HCT116 (cell line): ENCODE results near the gene MYADM. TPM values are rescaled to one million over a fixed set of nuclear protein-coding genes. Genes with fewer than 3 reads are reported as not detected.

Source experiments
- ATAC-seq: fragments of 200-7000 bp; cut with Tn5 transposase; 2 replicates; pipeline ENCODE4 v1.9.1; 2020; ENCODE audit warnings: mild to moderate bottlenecking, moderate library complexity
- BruUV-seq: library from RNA; stranded (reverse); fragments of 400-500 nt; replicated peaks from 2 replicates; lab custom pipeline; 2021; lab: Mats Ljungman, UMichigan
- CTCF ChIA-PET: fragments of 300-600 bp; sonication (Branson Sonifier 250); formaldehyde crosslinking; loops from one replicate; lab custom pipeline; 2021; ENCODE audit warnings: antibody characterized with exemption; lab: Charles Lee
- POLR2A ChIA-PET: fragments of 300-600, 350-600 bp; sonication (Branson Sonifier 250); formaldehyde crosslinking; loops from one replicate; lab custom pipeline; 2021; ENCODE audit warnings: antibody characterized with exemption; lab: Charles Lee
- RAD21 ChIA-PET, 2 experiments: fragments of 300-600 bp; sonication (Branson Sonifier 250); formaldehyde crosslinking; loops; one replicate each; lab custom pipeline; 2023; ENCODE audit warnings: low total read pairs in 2 of 2; ENCODE audit not compliant: uncharacterized antibody in 2 of 2, unreplicated experiment in 2 of 2, low non-redundant PET in 1 of 2; lab: Charles Lee
- DNase-seq: peaks from one replicate; pipeline ENCODE4 v3.0.0-alpha.2; 2010; ENCODE audit warnings: low read depth, low spot score
- H2AFZ ChIP-seq: fragments of 200-600 bp; shearing (Covaris generic), sonication (generic); 2 replicates; pipeline ENCODE4 v1.6.1; 2017; ENCODE audit warnings: low read depth, mixed run types, mixed read lengths, antibody characterized with exemption, low read length; ENCODE audit not compliant: poor library complexity, severe bottlenecking
- H3K27ac ChIP-seq: 2 replicates; pipeline ENCODE4 v1.5.1; 2012; ENCODE audit warnings: low read depth, low read length
- H3K27me3 ChIP-seq: fragments of 200-600 bp; sonication (generic); 2 replicates; pipeline ENCODE4 v1.6.1; 2016; ENCODE audit warnings: mixed run types, low read length, mixed read lengths; ENCODE audit not compliant: insufficient read depth
- H3K36me3 ChIP-seq, 2 experiments: fragments of 200-500 bp in 1 of 2; fragments of 200-600 bp in 1 of 2; sonication (Bioruptor generic) in 1 of 2; sonication (generic) in 1 of 2; 2 replicates each; pipeline versions ENCODE4 v1.5.1 to v1.6.1; 2014 to 2016; ENCODE audit warnings: low read length in 2 of 2, inconsistent platforms in 1 of 2, mixed read lengths in 1 of 2, mixed run types in 1 of 2; ENCODE audit not compliant: insufficient read depth in 2 of 2, control insufficient read depth in 1 of 2
- H3K4me1 ChIP-seq, 2 experiments: fragments of 200-600 bp in 1 of 2; sonication (generic) in 1 of 2; 2 replicates each; pipeline versions ENCODE4 v1.5.1 to v1.6.1; 2012 to 2017; ENCODE audit warnings: low read length in 2 of 2, inconsistent platforms in 1 of 2, mild to moderate bottlenecking in 1 of 2, mixed read lengths in 1 of 2, mixed run types in 1 of 2, moderate library complexity in 1 of 2; ENCODE audit not compliant: insufficient read depth in 2 of 2, control insufficient read depth in 1 of 2
- H3K4me2 ChIP-seq: fragments of 200-600 bp; sonication (generic); 2 replicates; pipeline ENCODE4 v1.6.1; 2017; ENCODE audit warnings: mixed run types, low read length, mixed read lengths
- H3K4me3 ChIP-seq, 2 experiments: fragments of 200-600 bp in 1 of 2; sonication (generic) in 1 of 2; replicated peaks in 1 of 2; 2 replicates each; pipeline ENCODE4 v1.5.1; 2011 to 2016; ENCODE audit warnings: low read length in 2 of 2, control low read depth in 1 of 2, low read depth in 1 of 2, mild to moderate bottlenecking in 1 of 2, mixed read lengths in 1 of 2, mixed run types in 1 of 2
- H3K79me2 ChIP-seq: fragments of 200-600 bp; sonication (generic); 2 replicates; pipeline ENCODE4 v1.6.1; 2017; ENCODE audit warnings: mild to moderate bottlenecking, mixed run types, low read length, moderate library complexity, mixed read lengths; ENCODE audit not compliant: insufficient read depth
- H3K9ac ChIP-seq: fragments of 200-600 bp; sonication (generic); 2 replicates; pipeline ENCODE4 v1.6.1; 2016; ENCODE audit warnings: low read length, mixed read lengths
- H3K9me2 ChIP-seq: fragments of 200-600 bp; sonication (generic), shearing (Covaris generic); 2 replicates; pipeline ENCODE4 v1.6.1; 2017; ENCODE audit warnings: mixed run types, mild to moderate bottlenecking, moderate library complexity; ENCODE audit not compliant: insufficient read depth
- H3K9me3 ChIP-seq, 2 experiments: fragments of 200-500 bp in 1 of 2; fragments of 200-600 bp in 1 of 2; sonication (Bioruptor generic) in 1 of 2; sonication (generic) in 1 of 2; 2 replicates each; pipeline ENCODE4 v1.6.1; 2014 to 2017; ENCODE audit warnings: low read length in 2 of 2, mixed read lengths in 2 of 2, inconsistent platforms in 1 of 2, low read depth in 1 of 2, mild to moderate bottlenecking in 1 of 2, mixed run types in 1 of 2, moderate library complexity in 1 of 2; ENCODE audit not compliant: control insufficient read depth in 1 of 2, insufficient read depth in 1 of 2
- H4K20me1 ChIP-seq: fragments of 200-600 bp; sonication (generic), shearing (Covaris generic); 2 replicates; pipeline ENCODE4 v1.6.1; 2017; ENCODE audit warnings: mixed run types, mild to moderate bottlenecking, moderate library complexity; ENCODE audit not compliant: insufficient read depth
- CBX3 ChIP-seq: IDR thresholded peaks from 2 replicates; pipeline ENCODE4 v1.6.1; 2012; ENCODE audit warnings: low read depth
- CEBPB ChIP-seq: IDR thresholded peaks from 2 replicates; pipeline ENCODE4 v1.6.1; 2012; ENCODE audit warnings: low read depth
- ELF1 ChIP-seq: IDR thresholded peaks from 2 replicates; pipeline ENCODE4 v1.6.1; 2012; ENCODE audit warnings: low read depth, borderline replicate concordance
- EZH2 ChIP-seq: fragments of 200-600 bp; sonication (generic); IDR thresholded peaks from 2 replicates; pipeline ENCODE4 v1.6.1; 2017; ENCODE audit warnings: antibody characterized with exemption, mixed run types
- FOSL1 ChIP-seq: IDR thresholded peaks from 2 replicates; pipeline ENCODE4 v1.6.1; 2012; ENCODE audit warnings: low read depth
- JUND ChIP-seq: IDR thresholded peaks from 2 replicates; pipeline ENCODE4 v1.6.1; 2012
- POLR2A ChIP-seq: IDR thresholded peaks from 2 replicates; pipeline ENCODE4 v1.7.0; 2011; ENCODE audit warnings: borderline replicate concordance; ENCODE audit not compliant: insufficient read depth, insufficient read length; ENCODE audit errors: extremely low read depth
- SIN3A ChIP-seq: IDR thresholded peaks from 2 replicates; pipeline ENCODE4 v1.6.1; 2012; ENCODE audit warnings: low read depth
- SP1 ChIP-seq: IDR thresholded peaks from 2 replicates; pipeline ENCODE4 v1.6.1; 2012; ENCODE audit warnings: low read depth
- SRF ChIP-seq: IDR thresholded peaks from 2 replicates; pipeline ENCODE4 v1.6.1; 2012; ENCODE audit warnings: low read depth
- TCF7L2 ChIP-seq: IDR thresholded peaks from 2 replicates; pipeline ENCODE4 v1.7.0; 2011; ENCODE audit warnings: borderline replicate concordance, inconsistent platforms; ENCODE audit not compliant: insufficient read depth, insufficient read length; ENCODE audit errors: extremely low read depth
- YY1 ChIP-seq: IDR thresholded peaks from 2 replicates; pipeline ENCODE4 v1.6.1; 2011; ENCODE audit warnings: low read length, low read depth, moderate library complexity, mild to moderate bottlenecking; ENCODE audit not compliant: insufficient replicate concordance; ENCODE audit errors: extremely low read depth
- ZFX ChIP-seq: fragments of 450-650 bp; IDR thresholded peaks from 2 replicates; pipeline ENCODE4 v1.6.1; 2017
- intact Hi-C: fragments of 100-400 bp; cut with micrococcal nuclease; formaldehyde crosslinking; loops from 2 replicates; pipeline ENCODE4 v1.10.0; 2022
- total RNA-seq: library from RNA; stranded (reverse); gene quantifications from one replicate; pipeline ENCODE4 v1.2.1, GENCODE V29; 2021; ENCODE audit not compliant: unreplicated experiment
- TF ChIP-seq, protein P1 (sequence below): IDR thresholded peaks from 2 replicates; pipeline ENCODE4 v1.6.1; 2012
- TF ChIP-seq, protein P2 (sequence below): IDR thresholded peaks from 2 replicates; pipeline ENCODE4 v1.6.1; 2012; ENCODE audit warnings: low read depth
- TF ChIP-seq, protein P3 (sequence below), 3 experiments: fragments of 200-600 bp in 1 of 3; sonication (generic) in 1 of 3; IDR thresholded peaks in 2 of 3; conservative IDR thresholded peaks in 1 of 3; 2 replicates each; pipeline ENCODE4 v1.5.1; 2012 to 2017; ENCODE audit warnings: low read depth in 2 of 3, low read length in 2 of 3, antibody characterized with exemption in 1 of 3, borderline replicate concordance in 1 of 3, control low read depth in 1 of 3, mild to moderate bottlenecking in 1 of 3, mixed read lengths in 1 of 3, mixed run types in 1 of 3, moderate library complexity in 1 of 3; ENCODE audit not compliant: insufficient read depth in 1 of 3
- TF ChIP-seq, protein P4 (sequence below): IDR thresholded peaks from 2 replicates; pipeline ENCODE4 v1.6.1; 2011; ENCODE audit warnings: mild to moderate bottlenecking, low read length, moderate library complexity; ENCODE audit not compliant: insufficient replicate concordance; ENCODE audit errors: extremely low read depth
- TF ChIP-seq, protein P5 (sequence below): IDR thresholded peaks from 2 replicates; pipeline ENCODE4 v1.6.1; 2012

Gene MYADM
- total RNA-seq, 1 experiment from 2014 or later: 79.6 TPM

DNA sequence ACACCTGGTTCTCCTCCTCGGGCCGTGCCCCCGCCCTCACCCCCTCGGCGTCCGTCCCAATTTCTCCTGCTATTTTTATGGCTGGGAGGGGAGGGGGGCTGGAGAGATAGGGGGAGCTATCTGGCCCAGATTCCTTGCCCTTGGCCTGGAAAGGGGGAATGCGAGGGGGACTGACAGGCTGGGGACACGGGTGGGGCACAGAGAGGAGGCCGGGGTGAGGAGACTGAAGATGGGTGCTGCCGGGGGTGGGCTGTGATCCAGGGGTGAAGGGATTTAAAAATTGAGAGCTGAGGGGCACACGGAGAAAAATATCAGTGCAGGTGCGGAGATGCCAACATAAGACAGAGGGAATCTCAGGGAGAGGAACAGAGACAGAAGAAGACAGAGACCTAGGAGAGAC is 16.6 kb downstream of the MYADM start (continued):
- no peak for TF ChIP-seq SRF

DNA sequence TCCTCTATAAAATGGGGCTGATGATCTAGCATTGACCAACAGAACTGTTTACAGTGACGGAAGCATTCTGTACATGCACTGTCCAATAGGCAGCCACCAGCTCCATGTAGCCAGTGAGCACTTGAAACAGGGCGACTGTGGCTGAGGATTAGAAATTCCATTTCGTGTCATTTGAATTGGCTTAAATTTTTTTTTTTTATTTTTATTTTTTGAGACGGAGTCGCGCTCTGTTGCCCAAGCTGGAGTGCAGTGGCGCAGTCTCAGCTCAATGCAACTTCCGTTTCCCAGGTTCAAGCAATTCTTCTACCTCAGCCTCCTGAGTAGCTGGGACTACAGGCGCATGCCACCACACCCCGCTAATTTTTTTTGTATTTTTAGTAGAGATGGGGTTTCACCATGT is 17.4 kb downstream of the MYADM start:
- TF ChIP-seq JUND (no peak), CBX3 (no peak), SRF (no peak), CEBPB (no peak), SP1 (no peak), EZH2 (no peak), ELF1 (no peak), POLR2A (no peak), FOSL1 (no peak), YY1 (no peak), TCF7L2 (no peak), SIN3A (no peak), ZFX (no peak)
- TF ChIP-seq, protein P1, sequence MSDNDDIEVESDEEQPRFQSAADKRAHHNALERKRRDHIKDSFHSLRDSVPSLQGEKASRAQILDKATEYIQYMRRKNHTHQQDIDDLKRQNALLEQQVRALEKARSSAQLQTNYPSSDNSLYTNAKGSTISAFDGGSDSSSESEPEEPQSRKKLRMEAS: no peak
- TF ChIP-seq, protein P2, sequence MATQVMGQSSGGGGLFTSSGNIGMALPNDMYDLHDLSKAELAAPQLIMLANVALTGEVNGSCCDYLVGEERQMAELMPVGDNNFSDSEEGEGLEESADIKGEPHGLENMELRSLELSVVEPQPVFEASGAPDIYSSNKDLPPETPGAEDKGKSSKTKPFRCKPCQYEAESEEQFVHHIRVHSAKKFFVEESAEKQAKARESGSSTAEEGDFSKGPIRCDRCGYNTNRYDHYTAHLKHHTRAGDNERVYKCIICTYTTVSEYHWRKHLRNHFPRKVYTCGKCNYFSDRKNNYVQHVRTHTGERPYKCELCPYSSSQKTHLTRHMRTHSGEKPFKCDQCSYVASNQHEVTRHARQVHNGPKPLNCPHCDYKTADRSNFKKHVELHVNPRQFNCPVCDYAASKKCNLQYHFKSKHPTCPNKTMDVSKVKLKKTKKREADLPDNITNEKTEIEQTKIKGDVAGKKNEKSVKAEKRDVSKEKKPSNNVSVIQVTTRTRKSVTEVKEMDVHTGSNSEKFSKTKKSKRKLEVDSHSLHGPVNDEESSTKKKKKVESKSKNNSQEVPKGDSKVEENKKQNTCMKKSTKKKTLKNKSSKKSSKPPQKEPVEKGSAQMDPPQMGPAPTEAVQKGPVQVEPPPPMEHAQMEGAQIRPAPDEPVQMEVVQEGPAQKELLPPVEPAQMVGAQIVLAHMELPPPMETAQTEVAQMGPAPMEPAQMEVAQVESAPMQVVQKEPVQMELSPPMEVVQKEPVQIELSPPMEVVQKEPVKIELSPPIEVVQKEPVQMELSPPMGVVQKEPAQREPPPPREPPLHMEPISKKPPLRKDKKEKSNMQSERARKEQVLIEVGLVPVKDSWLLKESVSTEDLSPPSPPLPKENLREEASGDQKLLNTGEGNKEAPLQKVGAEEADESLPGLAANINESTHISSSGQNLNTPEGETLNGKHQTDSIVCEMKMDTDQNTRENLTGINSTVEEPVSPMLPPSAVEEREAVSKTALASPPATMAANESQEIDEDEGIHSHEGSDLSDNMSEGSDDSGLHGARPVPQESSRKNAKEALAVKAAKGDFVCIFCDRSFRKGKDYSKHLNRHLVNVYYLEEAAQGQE: no peak
- TF ChIP-seq, protein P3, sequence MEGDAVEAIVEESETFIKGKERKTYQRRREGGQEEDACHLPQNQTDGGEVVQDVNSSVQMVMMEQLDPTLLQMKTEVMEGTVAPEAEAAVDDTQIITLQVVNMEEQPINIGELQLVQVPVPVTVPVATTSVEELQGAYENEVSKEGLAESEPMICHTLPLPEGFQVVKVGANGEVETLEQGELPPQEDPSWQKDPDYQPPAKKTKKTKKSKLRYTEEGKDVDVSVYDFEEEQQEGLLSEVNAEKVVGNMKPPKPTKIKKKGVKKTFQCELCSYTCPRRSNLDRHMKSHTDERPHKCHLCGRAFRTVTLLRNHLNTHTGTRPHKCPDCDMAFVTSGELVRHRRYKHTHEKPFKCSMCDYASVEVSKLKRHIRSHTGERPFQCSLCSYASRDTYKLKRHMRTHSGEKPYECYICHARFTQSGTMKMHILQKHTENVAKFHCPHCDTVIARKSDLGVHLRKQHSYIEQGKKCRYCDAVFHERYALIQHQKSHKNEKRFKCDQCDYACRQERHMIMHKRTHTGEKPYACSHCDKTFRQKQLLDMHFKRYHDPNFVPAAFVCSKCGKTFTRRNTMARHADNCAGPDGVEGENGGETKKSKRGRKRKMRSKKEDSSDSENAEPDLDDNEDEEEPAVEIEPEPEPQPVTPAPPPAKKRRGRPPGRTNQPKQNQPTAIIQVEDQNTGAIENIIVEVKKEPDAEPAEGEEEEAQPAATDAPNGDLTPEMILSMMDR (IDR thresholded peaks at IDR 0.05 in 2 of 3, conservative IDR thresholded peaks at IDR 0.05 in 1 of 3; ENCODE audit: borderline replicate concordance in 1 of 3, insufficient read depth in 1 of 3, low read depth in 2 of 3, low read length in 2 of 3): no peak
- TF ChIP-seq, protein P4, sequence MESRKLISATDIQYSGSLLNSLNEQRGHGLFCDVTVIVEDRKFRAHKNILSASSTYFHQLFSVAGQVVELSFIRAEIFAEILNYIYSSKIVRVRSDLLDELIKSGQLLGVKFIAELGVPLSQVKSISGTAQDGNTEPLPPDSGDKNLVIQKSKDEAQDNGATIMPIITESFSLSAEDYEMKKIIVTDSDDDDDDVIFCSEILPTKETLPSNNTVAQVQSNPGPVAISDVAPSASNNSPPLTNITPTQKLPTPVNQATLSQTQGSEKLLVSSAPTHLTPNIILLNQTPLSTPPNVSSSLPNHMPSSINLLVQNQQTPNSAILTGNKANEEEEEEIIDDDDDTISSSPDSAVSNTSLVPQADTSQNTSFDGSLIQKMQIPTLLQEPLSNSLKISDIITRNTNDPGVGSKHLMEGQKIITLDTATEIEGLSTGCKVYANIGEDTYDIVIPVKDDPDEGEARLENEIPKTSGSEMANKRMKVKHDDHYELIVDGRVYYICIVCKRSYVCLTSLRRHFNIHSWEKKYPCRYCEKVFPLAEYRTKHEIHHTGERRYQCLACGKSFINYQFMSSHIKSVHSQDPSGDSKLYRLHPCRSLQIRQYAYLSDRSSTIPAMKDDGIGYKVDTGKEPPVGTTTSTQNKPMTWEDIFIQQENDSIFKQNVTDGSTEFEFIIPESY: no peak
- TF ChIP-seq, protein P5, sequence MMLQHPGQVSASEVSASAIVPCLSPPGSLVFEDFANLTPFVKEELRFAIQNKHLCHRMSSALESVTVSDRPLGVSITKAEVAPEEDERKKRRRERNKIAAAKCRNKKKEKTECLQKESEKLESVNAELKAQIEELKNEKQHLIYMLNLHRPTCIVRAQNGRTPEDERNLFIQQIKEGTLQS: no peak
- H3K79me2 ChIP-seq: no peaks in the 10 kb centered on the region
- no peaks in the 10 kb centered on the region for H3K27me3 ChIP-seq
- no peak overlapping the region for H3K4me2 ChIP-seq
- CTCF ChIA-PET: no interaction called here
- no peak overlapping the region for H3K4me3 ChIP-seq
- POLR2A ChIA-PET: interaction anchor here (0.8 kb wide), 1 partner anchor 17 kb away, joined by 3 read pairs; the partner anchor contains the start of gene MYADM
- H3K9me3 ChIP-seq: no peaks in the 10 kb centered on the region
- RAD21 ChIA-PET: no interaction called here
- H3K36me3 ChIP-seq: no peaks in the 10 kb centered on the region
- H4K20me1 ChIP-seq: no peaks in the 10 kb centered on the region
- no peak for DNase-seq
- no TSS peak for BruUV-seq
- peaks cover 15 to 32% of the 10 kb centered on the region in 2 experiments for H3K4me1 ChIP-seq
- H2AFZ ChIP-seq: no peak overlapping the region
- no peaks in the 10 kb centered on the region for H3K9me2 ChIP-seq
- ATAC-seq: no peak
- no peak overlapping the region for H3K9ac ChIP-seq
- H3K27ac ChIP-seq: no peak overlapping the region
- intact Hi-C loops: no loop called here
